NCI-H524 (cell line): ENCODE results near the gene AMH.
A peak's percentile ranks its signal among the peaks of the same experiment; 100 is the strongest.

Experiments
- DNase-seq, 2 experiments: peaks; one replicate each; lab custom pipeline; 2025; lab: John Stamatoyannopoulos, UW

The AMH gene

GRCh38 chr19:2221250-2221831, 27.8 kb upstream of the AMH start:
- no peak for DNase-seq

- DNase-seq: no peak
These were observed 27.2 kb upstream of the AMH start for GRCh38 chr19:2221918-2222317.

GRCh38 chr19:2223391-2223790, 25.7 kb upstream of the AMH start:
- no peak for DNase-seq

- no peak for DNase-seq
These were observed 25.2 kb upstream of the AMH start for GRCh38 chr19:2223959-2224358.

- DNase-seq: no peak
These were observed 24.3 kb upstream of the AMH start for GRCh38 chr19:2224754-2225349.

- DNase-seq: no peak
These were observed 23.6 kb upstream of the AMH start for GRCh38 chr19:2225415-2226050.

- DNase-seq: no peak
These were observed 22.9 kb upstream of the AMH start for GRCh38 chr19:2226051-2226839.

- DNase-seq: no peak
These were observed 22.2 kb upstream of the AMH start for GRCh38 chr19:2226840-2227360.

GRCh38 chr19:2227415-2228156, 21.5 kb upstream of the AMH start:
- DNase-seq: no peak

GRCh38 chr19:2228157-2229030, 20.7 kb upstream of the AMH start:
- no peak for DNase-seq

GRCh38 chr19:2229103-2230032, 19.8 kb upstream of the AMH start:
- DNase-seq: no peak

- no peak for DNase-seq
These were observed 19.0 kb upstream of the AMH start for GRCh38 chr19:2230033-2230531.

GRCh38 chr19:2230807-2231533, 18.2 kb upstream of the AMH start:
- no peak for DNase-seq

- peak in 1 of 2 experiments; percentile 23 for DNase-seq
These were observed 17.4 kb upstream of the AMH start for GRCh38 chr19:2231621-2232221.

GRCh38 chr19:2232286-2233151, 16.6 kb upstream of the AMH start:
- DNase-seq: no peak

- DNase-seq: no peak
These were observed 15.4 kb upstream of the AMH start for GRCh38 chr19:2233601-2234280.

GRCh38 chr19:2234996-2235380, 14.1 kb upstream of the AMH start:
- no peak for DNase-seq
